Skeletal muscle satellite cell (primary cell): ENCODE measurements around the gene GRID1. TPM values are rescaled to one million over a fixed set of nuclear protein-coding genes. Genes with fewer than 3 reads are reported as not detected.

Source experiments
- H3K27me3 ChIP-seq: 2 replicates; pipeline ENCODE4 v1.7.0; 2013; ENCODE audit warnings: low read length; ENCODE audit not compliant: control insufficient read depth, insufficient read depth
- H3K36me3 ChIP-seq: 2 replicates; pipeline ENCODE4 v1.7.0; 2013; ENCODE audit warnings: mild to moderate bottlenecking, control low read depth, low read length; ENCODE audit not compliant: insufficient read depth
- H3K4me1 ChIP-seq: 2 replicates; pipeline ENCODE4 v1.7.0; 2013; ENCODE audit warnings: low read length; ENCODE audit not compliant: control insufficient read depth, insufficient read depth
- H3K4me2 ChIP-seq: 2 replicates; pipeline ENCODE4 v1.7.0; 2013; ENCODE audit warnings: mild to moderate bottlenecking, low read length
- H3K4me3 ChIP-seq: 2 replicates; pipeline ENCODE4 v1.7.0; 2013; ENCODE audit warnings: low read length
- H3K9ac ChIP-seq: 2 replicates; pipeline ENCODE4 v1.7.0; 2013; ENCODE audit warnings: mild to moderate bottlenecking, low read depth, low read length, moderate library complexity
- H3K9me3 ChIP-seq: replicated peaks from 2 replicates; pipeline ENCODE4 v1.7.0; 2013; ENCODE audit warnings: mild to moderate bottlenecking, control low read depth, low read length
- total RNA-seq: library from RNA; depleted of rRNA; stranded (reverse); fragments of >200 nt; gene quantifications from 2 replicates; pipeline ENCODE4 v1.2.3, GENCODE V29; 2012; rRNA removed

Gene GRID1
- total RNA-seq: under 0.01 TPM in 1 of 2 replicates, not detected in the other

GRCh38 chr10:86366033-86366901 lies at the start of gene GRID1:
TSS of gene GRID1 (minus strand) at chr10:86366795.
- Histone ChIP-seq H3K4me2 (peak within 1 kb of the TSS; percentile 66), H3K9me3 (no peaks in the 10 kb centered on the region), H3K9ac (no peak within 1 kb of the TSS), H3K36me3 (no peaks in the 10 kb centered on the region), H3K4me1 (peaks cover 5% of the 10 kb centered on the region), H3K4me3 (peak within 1 kb of the TSS; percentile 47), H3K27me3 (peaks cover 92% of the 10 kb centered on the region)

DNA sequence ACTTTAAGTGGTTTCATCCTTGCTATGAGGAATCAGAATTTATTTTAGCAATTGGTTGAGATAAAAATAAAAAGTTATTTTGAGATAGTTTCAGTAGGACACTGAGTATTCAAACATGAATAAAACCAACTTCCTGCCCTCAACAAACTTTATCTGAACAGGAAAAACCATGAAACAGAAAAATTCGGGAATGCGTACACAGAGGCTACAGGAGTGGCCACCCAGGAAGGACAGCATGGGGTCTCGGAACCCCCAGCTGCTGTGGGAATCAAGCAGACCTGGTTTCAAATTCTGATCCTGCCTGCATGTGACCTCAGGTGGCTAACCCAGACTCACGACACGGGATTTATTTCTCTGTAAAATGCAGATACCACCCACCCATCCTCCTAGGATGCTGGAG lies 49.0 kb upstream of the GRID1 start:
- peaks cover 14% of the 10 kb centered on the region for H3K27me3 ChIP-seq
- H3K9ac ChIP-seq: no peak overlapping the region
- peaks cover 4% of the 10 kb centered on the region for H3K9me3 ChIP-seq
- H3K4me1 ChIP-seq: peaks cover 15% of the 10 kb centered on the region
- H3K4me3 ChIP-seq: no peak overlapping the region
- H3K4me2 ChIP-seq: no peak overlapping the region
- no peaks in the 10 kb centered on the region for H3K36me3 ChIP-seq

DNA sequence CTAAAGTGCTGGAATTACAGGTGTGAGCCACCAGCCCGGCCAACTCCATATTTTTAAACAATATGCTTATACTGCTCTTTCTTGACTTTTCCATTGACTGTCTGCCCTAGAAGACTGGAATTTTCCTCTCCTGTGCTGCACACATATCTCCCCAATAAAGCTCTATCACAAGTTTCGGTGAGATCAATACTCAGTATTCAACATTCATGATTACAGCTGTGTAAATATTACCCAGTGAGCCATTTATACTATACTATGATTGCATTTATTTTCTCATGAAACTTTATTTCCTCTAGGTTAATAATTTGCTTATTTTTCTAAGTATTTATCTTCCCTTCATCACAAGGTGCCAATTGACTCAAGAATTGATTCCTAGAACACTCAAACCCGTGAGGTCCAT lies 48.5 kb upstream of the GRID1 start:
- H3K4me1 ChIP-seq: peaks cover 15% of the 10 kb centered on the region

DNA sequence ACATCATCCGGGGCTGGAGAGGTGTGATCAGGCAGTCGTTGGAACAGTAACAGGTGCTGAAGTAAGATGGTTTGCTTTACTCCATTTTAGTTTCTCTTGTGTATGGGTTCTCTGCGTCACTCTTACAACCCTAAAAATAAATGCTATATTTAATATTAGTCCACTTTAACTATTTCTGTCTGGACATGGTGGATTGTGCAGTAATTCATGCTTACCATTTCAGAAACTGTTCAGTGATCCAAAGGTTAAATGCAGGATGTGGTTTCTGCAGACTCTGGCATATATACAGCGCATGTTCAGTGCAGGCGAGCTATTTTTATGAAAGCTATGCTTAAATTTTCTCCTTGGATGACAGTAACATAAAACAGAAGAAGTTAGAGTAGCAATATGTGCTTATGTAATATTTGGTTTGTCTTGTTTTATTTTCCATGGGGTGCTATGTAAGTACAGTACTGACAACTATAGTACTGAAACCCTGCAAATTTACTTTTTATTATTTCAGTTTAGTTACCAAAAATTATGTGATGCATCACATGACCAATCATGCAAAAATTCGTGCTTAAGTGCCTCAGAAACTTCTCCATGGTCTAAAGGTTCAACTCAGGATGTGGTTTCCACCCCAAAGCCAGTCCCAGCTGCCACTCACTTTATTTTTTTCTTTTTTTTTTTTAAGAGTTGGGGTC lies 46.6 kb upstream of the GRID1 start:
- Histone ChIP-seq H3K4me3 (no peak overlapping the region), H3K27me3 (peaks cover 7% of the 10 kb centered on the region), H3K36me3 (no peaks in the 10 kb centered on the region), H3K4me2 (no peak overlapping the region), H3K9ac (no peak overlapping the region), H3K4me1 (peaks cover 15% of the 10 kb centered on the region), H3K9me3 (peaks cover 5% of the 10 kb centered on the region)

More for the DNA sequence above, 48.5 kb upstream of the GRID1 start:
- no peak overlapping the region for H3K9ac ChIP-seq
- H3K36me3 ChIP-seq: no peaks in the 10 kb centered on the region
- no peak overlapping the region for H3K4me2 ChIP-seq
- peaks cover 10% of the 10 kb centered on the region for H3K27me3 ChIP-seq
- no peak overlapping the region for H3K4me3 ChIP-seq
- H3K9me3 ChIP-seq: peaks cover 5% of the 10 kb centered on the region

DNA sequence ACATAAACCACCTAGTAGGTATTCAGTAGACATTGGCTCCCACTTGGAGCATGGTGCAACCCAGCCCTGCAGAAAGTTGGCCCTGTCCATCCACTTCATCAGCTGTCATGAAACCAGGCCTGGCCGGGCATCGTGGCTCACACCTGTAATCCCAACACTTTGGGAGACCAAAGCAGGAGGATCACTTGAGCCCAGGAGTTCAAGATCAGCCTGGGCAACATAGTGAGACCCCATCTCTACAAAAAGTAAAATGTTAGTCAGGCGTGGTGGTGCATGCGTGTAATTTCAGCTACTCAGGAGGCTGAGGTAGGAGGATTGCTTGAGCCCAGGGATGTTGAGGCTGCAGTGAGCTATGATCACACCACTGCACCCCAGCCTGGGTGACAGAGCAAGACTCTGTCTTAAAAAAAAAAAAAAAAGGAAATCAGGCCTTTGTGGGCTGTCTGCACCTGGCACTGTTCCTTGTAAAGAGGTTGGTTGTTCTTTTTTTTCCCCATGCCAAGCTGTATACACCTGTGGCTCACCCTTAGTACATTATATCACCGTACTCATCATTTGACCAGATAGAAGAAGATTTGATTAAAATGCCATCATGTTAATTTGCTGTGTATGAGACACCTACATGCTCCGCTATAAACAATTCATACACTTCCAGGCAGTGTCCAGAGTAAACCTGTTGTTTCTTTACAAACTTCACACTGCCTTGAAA lies 45.4 kb upstream of the GRID1 start:
- peaks cover 3% of the 10 kb centered on the region for H3K27me3 ChIP-seq
- H3K4me1 ChIP-seq: peaks cover 15% of the 10 kb centered on the region
- H3K4me3 ChIP-seq: peak overlapping the region; percentile 11
- H3K9ac ChIP-seq: no peak overlapping the region
- H3K36me3 ChIP-seq: no peaks in the 10 kb centered on the region
- peaks cover 5% of the 10 kb centered on the region for H3K9me3 ChIP-seq
- peak overlapping the region; percentile 33 for H3K4me2 ChIP-seq

DNA sequence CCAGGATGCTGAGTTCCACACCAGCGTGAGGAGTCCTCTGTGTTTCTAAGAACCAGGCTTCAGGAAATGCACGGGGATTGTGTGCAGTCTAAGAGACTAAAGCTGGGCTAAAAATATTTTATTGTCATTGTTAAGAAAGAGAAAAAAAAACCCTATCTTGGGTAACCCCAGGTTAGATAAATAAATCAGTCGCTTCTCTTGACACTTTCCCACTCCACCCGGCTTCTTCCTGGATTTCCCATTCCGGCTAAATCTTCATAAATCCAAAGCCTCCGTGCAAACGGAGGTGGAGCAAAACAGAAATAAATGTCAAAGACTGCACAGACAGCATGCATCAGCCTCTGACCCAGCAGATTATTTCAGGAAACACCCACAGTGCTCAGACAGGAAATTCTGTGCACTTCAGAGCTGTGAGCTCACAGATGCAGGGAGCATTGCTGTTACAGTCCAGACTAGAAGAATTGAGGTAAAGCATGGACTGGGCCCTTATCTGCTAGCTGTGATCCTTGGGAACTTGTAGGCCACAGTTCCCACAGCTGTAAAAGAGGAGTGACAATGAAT lies 44.8 kb upstream of the GRID1 start:
- peak overlapping the region; percentile 11 for H3K4me3 ChIP-seq
- no peaks in the 10 kb centered on the region for H3K36me3 ChIP-seq
- H3K4me2 ChIP-seq: peak overlapping the region; percentile 33
- H3K4me1 ChIP-seq: peaks cover 15% of the 10 kb centered on the region
- H3K27me3 ChIP-seq: peaks cover 3% of the 10 kb centered on the region
- H3K9ac ChIP-seq: no peak overlapping the region
- peaks cover 5% of the 10 kb centered on the region for H3K9me3 ChIP-seq

DNA sequence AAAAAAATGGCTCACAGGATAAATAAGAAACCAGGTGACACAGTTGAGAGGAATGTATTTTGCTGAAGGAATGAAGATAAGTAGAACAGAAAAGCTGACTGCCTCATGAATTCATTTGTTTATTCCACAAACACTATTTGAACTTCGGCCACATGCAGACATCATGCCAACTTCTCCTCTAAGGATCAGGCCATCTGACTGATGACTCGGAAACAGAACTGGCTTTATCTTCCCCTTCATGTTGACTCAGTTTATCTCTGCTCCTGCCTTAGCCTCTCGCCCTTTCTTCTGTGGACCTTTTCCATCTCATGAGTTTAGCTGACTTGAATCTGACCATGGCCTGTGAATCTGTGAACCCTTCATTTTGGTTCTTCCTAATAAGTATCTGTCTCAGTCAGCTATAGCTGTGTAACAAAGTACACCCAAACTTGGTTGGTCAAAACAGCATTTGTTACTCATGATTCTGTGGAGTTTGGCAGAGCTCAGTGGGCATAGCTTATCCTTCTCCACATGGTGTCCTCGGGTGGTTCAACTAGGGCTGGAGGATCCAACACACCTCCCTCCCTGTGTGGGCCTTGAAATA lies 44.0 kb upstream of the GRID1 start:
- H3K4me2 ChIP-seq: no peak overlapping the region
- H3K4me1 ChIP-seq: peaks cover 15% of the 10 kb centered on the region
- H3K4me3 ChIP-seq: no peak overlapping the region
- peaks cover 2% of the 10 kb centered on the region for H3K27me3 ChIP-seq
- no peaks in the 10 kb centered on the region for H3K36me3 ChIP-seq
- H3K9me3 ChIP-seq: peaks cover 5% of the 10 kb centered on the region
- no peak overlapping the region for H3K9ac ChIP-seq

GRCh38 chr10:86409183-86409582 lies 42.6 kb upstream of the GRID1 start:
- Histone ChIP-seq H3K9me3 (peaks cover 5% of the 10 kb centered on the region), H3K4me3 (no peak overlapping the region), H3K4me2 (no peak overlapping the region), H3K4me1 (peaks cover 15% of the 10 kb centered on the region), H3K9ac (no peak overlapping the region), H3K36me3 (no peaks in the 10 kb centered on the region), H3K27me3 (no peaks in the 10 kb centered on the region)

DNA sequence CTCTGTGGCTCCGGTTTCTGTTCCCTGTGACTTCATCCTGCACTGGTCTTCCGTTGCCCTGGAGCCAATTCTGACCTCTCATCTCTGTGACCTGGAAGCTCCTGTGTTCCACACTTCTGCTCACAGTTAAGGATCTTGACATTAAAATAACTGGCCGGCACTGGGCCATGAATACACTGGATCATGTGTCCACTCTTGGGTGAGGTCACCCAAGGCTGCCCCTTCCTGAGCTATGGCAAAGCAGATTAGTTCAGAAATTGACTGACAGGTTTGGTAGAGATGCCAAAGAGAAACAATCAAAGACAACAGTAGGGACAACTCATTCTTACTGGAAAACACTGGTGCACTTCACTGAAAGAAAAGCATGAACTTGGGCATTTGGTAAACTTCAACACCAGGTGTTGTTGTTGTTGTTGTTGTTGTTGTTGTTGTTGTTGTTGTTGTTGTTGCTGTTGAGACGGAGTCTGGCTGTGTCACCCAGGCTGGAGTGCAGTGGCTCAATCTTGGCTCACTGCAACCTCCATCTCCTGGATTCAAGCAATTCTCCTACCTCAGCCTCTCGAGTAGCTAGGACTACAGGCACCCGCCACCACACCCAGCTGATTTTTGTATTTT lies 36.7 kb upstream of the GRID1 start:
- no peaks in the 10 kb centered on the region for H3K9me3 ChIP-seq
- H3K27me3 ChIP-seq: peaks cover 6% of the 10 kb centered on the region
- H3K4me1 ChIP-seq: peaks cover 29% of the 10 kb centered on the region
- no peak overlapping the region for H3K4me2 ChIP-seq
- no peaks in the 10 kb centered on the region for H3K36me3 ChIP-seq
- no peak overlapping the region for H3K9ac ChIP-seq
- H3K4me3 ChIP-seq: no peak overlapping the region

DNA sequence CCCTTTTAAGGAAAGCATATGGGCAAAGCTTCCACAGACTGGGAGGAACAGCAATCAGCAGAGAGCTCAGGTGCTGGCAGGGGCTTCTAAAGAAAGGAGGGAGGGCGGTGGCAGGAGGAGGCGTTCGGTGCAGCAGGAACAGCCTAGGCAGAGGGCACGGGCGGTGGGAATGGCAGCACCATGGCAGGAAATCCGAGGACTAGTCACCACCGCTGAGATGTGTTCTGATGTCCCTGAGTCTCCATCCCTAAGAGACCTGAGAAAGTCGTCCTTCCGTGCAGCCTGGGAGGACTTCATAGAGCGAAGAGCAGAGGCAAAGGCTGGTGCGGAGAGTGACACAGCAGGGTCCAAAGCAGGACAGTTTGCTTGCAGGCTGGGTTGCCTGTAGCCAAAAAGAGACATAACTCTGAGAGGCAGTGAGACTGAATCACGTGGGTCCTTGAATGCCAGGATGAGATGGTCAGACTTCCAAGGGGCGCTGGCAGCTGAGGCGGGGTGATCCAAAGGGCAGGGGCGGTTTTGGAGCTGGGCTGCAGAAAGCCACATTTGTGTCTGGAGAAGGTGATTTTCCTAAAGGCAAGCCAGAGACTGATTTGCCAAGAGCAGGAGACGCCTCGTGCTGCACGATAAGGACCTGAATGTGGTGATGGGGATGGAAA lies 35.8 kb upstream of the GRID1 start:
- Histone ChIP-seq H3K4me2 (peak overlapping the region; percentile 98), H3K4me3 (peak overlapping the region; percentile 47), H3K36me3 (no peaks in the 10 kb centered on the region), H3K9ac (no peak overlapping the region), H3K27me3 (peaks cover 6% of the 10 kb centered on the region), H3K9me3 (no peaks in the 10 kb centered on the region), H3K4me1 (peaks cover 29% of the 10 kb centered on the region)
